EH (cell line): Measurements from ENCODE around the gene XRCC3.
"Not testable (repeated sequence)": the region's sequence is repeated elsewhere in the genome, so short reads cannot be mapped to it uniquely, and the experiment has no call there.

Experiments
- DNase-seq: peaks from one replicate; pipeline ENCODE4 v3.0.0-alpha.2; 2015; ENCODE audit warnings: low read depth

XRCC3 gene

DNA sequence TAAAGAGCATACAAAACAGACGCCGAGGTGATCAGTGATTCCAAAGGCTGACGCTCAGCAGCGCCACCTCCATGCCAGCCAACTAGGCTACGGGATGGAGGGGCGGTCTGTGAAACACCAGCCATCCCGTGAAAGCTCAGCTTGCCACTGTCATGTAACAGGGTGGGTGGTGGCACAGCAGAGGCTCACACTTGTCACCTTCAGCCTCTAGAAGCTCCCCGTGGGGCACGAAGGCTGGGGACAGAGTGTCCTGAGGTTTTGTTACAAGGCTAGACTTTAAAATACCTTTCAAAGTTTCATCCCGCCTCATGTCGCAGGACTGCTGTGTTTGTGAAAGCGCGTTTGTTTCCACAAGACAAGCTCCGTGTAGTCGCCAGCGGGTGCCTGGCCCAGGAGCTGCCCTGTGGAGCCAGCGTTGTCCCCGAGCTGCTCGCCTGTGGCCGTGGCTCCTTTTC is 20.7 kb downstream of the XRCC3 start:
- no peak for DNase-seq

GRCh38 chr14:103693515-103693914 is 21.7 kb downstream of the XRCC3 start:
- DNase-seq: no peak

DNA sequence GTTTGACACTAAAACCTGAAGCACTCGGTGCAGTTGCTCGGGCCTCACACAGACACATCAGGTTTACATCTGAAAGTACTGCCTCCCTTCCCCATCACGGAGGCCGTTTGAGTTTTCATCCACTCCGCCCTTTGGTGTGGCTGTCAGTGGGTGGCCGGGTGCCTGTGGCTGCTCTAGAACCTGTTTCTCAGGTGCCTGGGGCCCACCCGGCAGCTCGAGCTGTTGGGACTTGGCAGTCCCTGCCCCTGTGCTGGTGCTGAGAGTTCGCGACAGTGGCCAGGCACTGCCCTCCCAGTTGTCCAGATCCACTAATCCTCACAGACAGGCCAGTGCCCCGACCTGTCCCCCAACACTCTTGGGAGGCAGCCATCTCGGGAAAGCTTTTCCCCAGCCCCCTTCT is 22.4 kb downstream of the XRCC3 start:
- DNase-seq: no peak

GRCh38 chr14:103692159-103692558 is 23.1 kb downstream of the XRCC3 start:
- DNase-seq: no peak

DNA sequence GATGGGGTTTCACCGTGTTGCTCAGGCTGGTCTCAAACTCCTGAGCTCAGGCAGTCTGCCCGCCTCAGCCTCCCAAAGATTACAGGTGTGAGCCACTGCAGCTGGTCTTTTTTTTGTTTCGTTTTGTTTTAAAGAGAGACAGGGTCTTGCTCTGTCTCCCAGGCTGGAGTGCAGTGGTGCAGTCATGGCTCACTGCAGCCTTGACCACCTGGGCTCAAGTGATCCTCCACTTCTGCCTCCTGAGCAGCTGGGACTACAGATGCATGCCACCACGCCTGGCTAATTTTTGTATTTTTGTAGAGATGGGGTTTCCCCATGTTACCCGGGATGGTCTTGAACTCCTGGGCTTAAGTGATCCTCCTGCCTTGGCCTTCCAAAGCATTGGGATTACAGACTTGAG is 23.6 kb downstream of the XRCC3 start:
- not testable (repeated sequence) for DNase-seq

- DNase-seq: no peak
Observed at GRCh38 chr14:103690332-103690731, 24.9 kb downstream of the XRCC3 start.

DNA sequence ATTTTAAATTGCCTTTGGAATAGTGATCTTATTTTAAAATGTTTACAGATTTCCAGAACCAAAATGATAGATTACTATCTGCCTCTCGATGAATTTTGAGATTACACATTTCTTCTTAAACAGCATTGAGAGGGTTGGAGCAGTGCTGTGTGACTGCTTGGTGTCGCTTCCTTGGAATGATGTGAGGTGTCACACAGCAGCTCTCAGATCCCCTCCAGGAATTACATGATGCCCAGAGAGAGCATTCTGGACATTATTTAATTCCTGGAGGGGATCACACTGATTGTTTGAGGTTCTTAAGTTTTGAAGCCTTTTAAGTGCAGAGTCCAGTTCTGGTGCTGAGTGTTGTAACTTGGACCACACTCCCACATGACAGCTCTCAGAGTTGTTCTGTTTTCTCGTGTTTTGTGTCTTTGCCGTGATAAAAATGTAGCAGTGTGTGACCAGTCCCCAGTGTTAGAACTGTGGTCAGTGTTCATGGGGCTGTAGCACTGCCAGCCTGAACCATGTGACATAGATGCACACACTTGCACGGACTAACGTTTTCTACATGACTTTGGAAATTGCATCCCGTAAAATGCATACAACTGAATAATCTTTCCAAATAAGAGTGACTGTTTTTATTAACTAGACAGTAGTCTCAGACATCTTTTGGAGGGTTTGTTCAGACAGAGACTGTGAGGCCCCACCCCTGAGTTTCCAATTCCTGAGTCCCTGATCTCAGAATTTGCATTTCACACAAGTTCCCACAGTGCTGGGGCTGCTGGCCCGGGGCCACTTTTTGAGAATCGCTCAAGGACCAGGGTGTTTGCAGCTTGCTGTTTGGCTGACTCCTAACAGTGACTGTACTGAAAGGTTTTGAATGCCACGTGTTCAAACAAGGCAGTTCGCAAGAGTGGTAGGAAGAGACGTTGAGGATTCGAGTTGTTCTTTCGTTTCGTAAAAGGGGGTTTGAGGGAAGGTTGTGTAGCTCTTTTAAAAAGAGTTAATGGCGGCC is 26.0 kb downstream of the XRCC3 start:
- DNase-seq: peak; percentile 78

- DNase-seq: peak; percentile 33
Observed at GRCh38 chr14:103688441-103688840, 26.8 kb downstream of the XRCC3 start.

- no peak for DNase-seq
Observed at GRCh38 chr14:103687712-103688111, 27.5 kb downstream of the XRCC3 start.

- peak; percentile 62 for DNase-seq
Observed at GRCh38 chr14:103686831-103687485, 28.3 kb downstream of the XRCC3 start.

GRCh38 chr14:103685276-103686211 is 29.7 kb downstream of the XRCC3 start:
- DNase-seq: no peak

- DNase-seq: no peak
Observed at GRCh38 chr14:103684871-103685270, 30.4 kb downstream of the XRCC3 start.

DNA sequence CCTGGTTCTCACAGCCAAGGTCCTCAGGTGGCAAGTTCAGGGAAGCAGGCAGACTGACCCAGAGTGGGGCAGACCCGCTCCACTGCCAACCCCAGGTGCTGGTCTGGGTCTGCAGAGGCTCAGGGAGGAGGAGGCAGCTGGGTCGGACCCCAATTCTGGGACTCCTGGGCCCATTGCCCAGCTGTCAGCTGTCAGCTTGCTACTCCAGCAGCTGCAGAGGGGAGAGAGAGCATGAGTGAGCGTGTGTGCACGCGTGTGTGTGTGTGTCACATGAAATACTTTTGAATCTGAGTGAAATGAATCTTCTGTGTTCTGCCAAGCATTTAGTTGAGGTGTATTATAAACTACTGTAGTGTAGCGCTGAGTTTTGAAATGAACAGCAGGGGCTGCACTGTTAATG is 30.8 kb downstream of the XRCC3 start:
- DNase-seq: no peak

DNA sequence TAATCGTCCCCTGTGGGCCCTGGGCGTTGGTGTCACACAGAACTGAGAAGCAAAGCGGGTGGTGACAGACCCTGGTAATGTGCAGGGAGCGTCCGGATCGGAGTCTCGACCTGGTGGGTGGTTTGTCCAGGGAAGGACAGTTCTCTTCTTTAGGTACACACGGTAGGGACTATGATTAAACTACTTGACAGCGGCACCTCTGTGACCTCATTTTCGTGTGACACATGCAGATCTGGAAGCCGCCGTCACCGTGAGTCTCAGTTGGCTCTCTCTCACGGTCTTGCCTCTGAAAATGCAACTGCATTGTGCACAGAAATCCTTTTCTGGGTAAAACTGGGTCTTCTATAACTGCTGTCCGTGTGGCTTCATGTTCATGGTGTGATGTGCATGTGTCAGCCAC is 32.1 kb downstream of the XRCC3 start:
- no peak for DNase-seq

GRCh38 chr14:103680491-103681231 is 34.6 kb downstream of the XRCC3 start:
- DNase-seq: no peak

- peak; percentile 25 for DNase-seq
Observed at GRCh38 chr14:103679351-103679750, 35.9 kb downstream of the XRCC3 start.

GRCh38 chr14:103676881-103677675 is 38.2 kb downstream of the XRCC3 start:
- peak; percentile 61 for DNase-seq

DNA sequence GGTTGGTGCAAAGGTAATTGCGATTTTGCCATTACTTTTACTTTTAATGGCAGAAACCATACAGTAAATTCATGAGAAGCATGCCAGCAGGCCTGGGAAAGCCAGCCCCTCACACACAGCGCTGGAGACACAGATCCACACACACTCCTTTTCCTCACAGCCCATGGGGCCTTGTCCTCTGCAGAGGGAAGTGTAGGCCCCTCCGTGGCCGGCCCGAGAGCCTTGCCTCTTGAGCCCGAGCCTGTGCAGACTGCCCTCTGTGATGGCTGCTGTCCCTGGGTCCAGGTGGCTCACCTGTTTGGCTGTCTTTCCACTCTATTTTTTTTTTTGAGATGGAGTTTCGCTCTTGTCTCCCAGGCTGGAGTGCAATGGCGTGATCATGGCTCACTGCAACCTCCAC is 39.3 kb downstream of the XRCC3 start:
- no peak for DNase-seq

DNA sequence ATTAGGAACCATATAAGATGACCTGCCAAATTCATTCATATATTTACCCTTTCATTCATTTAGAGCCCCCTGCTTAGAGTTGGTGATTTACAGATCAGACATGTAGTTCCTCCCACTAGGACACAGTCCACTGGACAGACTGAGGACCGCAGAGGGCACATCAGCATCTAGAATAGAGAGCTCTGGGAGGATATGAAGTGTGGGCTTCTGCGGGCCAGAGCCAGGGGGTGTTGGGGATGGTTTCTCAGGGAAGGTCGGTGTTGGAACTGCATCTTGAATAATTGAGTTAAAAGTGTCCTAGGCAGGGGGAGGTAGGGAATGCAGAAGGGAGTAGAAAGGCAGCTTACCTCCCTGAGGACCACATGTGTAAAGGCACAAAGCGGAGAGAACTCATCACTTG is 43.3 kb downstream of the XRCC3 start:
- no peak for DNase-seq

GRCh38 chr14:103669370-103669769 is 45.9 kb downstream of the XRCC3 start:
- no peak for DNase-seq
